GM12878 (cell line): ENCODE data around the gene ARMC2. TPM values are rescaled to one million over a fixed set of nuclear protein-coding genes. Genes with fewer than 3 reads are reported as not detected.

Experiments used
- EZH2 ChIP-seq: IDR thresholded peaks from 2 replicates; pipeline ENCODE4 v1.6.1; 2012; ENCODE audit warnings: low read depth, mild to moderate bottlenecking, control low read depth, inconsistent platforms, low read length, borderline replicate concordance; ENCODE audit not compliant: control insufficient read depth
- HSF1 ChIP-seq: fragments of 150-350 bp; IDR thresholded peaks from 2 replicates; pipeline ENCODE4 v1.6.1; 2014; ENCODE audit warnings: mild to moderate bottlenecking, low read depth, low read length
- IKZF2 ChIP-seq, 2 experiments: fragments of 450-650 bp; IDR thresholded peaks; 2 replicates each; pipeline ENCODE4 v1.6.1; 2017; ENCODE audit warnings: mild to moderate bottlenecking in 2 of 2, moderate library complexity in 2 of 2
- KAT2A ChIP-seq: conservative IDR thresholded peaks from 2 replicates; pipeline ENCODE4 v1.6.1; 2011; ENCODE audit warnings: low read depth, low read length; ENCODE audit not compliant: control insufficient read depth
- PAX5 ChIP-seq: IDR thresholded peaks from 2 replicates; pipeline ENCODE4 v1.6.1; 2011; ENCODE audit warnings: low read depth, low read length, borderline replicate concordance
- POU2F2 ChIP-seq: IDR thresholded peaks from 3 replicates; pipeline ENCODE4 v1.6.1; 2011; ENCODE audit warnings: low read depth, mild to moderate bottlenecking, low read length, borderline replicate concordance
- SIN3A ChIP-seq: IDR thresholded peaks from 2 replicates; pipeline ENCODE4 v1.6.1; 2012; ENCODE audit warnings: low read depth, low read length, improper control_type of control experiment
- SUZ12 ChIP-seq: fragments of 200-600 bp; sonication (generic); IDR thresholded peaks from one replicate; pipeline ENCODE4 v1.6.1; 2018; ENCODE audit warnings: antibody characterized with exemption, mild to moderate bottlenecking; ENCODE audit not compliant: unreplicated experiment
- ZBTB11 ChIP-seq: fragments of 450-650 bp; formaldehyde crosslinking; IDR thresholded peaks from 2 replicates; pipeline ENCODE4 v1.5.0; 2022; ENCODE audit warnings: mild to moderate bottlenecking, missing genetic modification characterization
- polyA plus RNA-seq, 11 experiments: library from polyadenylated mRNA; depleted of rRNA in 4 of 11; unstranded in 6 of 11; stranded (reverse) in 5 of 11; fragments of >200 nt; fragmentation: Nextera tagmentation in 4 of 11; fragmentation: Illumina TruSeq in 1 of 11; extraction: Ambion mirVana in 4 of 11; extraction: Trizol in 1 of 11; gene quantifications; 1 replicate in 1 of 11; 2 replicates in 10 of 11; pipeline versions ENCODE4 v1.2.1 to v1.2.3, GENCODE V29; 2011 to 2016; ENCODE audit warnings: inconsistent platforms in 2 of 11, missing spikeins in 2 of 11, low read depth in 1 of 11
- total RNA-seq, 4 experiments: library from RNA; depleted of rRNA in 3 of 4; stranded (reverse); fragments of >200 nt in 3 of 4; fragmentation: Illumina TruSeq in 1 of 4; extraction: Trizol in 1 of 4; gene quantifications; 2 replicates each; pipeline versions ENCODE4 v1.2.1 to v1.2.3, GENCODE V29; 2013 to 2021

The ARMC2 gene
- total and polyA plus RNA-seq, 10 of the 15 experiments (the other 5 are each of a cell fraction or from before 2014, with no cell fraction given), result 0.06 to 0.33 (median 0.21) TPM; not detected in 5

GRCh38 chr6:108969776-108970175 is 121.6 kb downstream of the ARMC2 start (continued):
- TF ChIP-seq ZBTB11 (CRISPR knock-in tag) (no peak), SIN3A (no peak), EZH2 (no peak), PAX5 (no peak), KAT2A (no peak), POU2F2 (no peak), IKZF2 (IDR thresholded peaks at IDR 0.05) (no peak), SUZ12 (no peak), HSF1 (no peak)
